HCEC 1CT (cell line): ENCODE results near the gene ANK2.

Experiments used
- DNase-seq: peaks from one replicate; pipeline ENCODE4 v3.0.0-alpha.2; 2017

ANK2 gene

GRCh38 chr4:113355550-113356371 lies 306.3 kb downstream of the ANK2 start:
- peak; percentile 55 for DNase-seq

- no peak for DNase-seq
These were observed 307.0 kb downstream of the ANK2 start for GRCh38 chr4:113356453-113356852.

GRCh38 chr4:113358784-113359183 lies 309.3 kb downstream of the ANK2 start:
- no peak for DNase-seq

GRCh38 chr4:113365377-113365776 lies 315.9 kb downstream of the ANK2 start:
- no peak for DNase-seq

- peak; percentile 88 for DNase-seq
These were observed 318.6 kb downstream of the ANK2 start for GRCh38 chr4:113368056-113368455.

- DNase-seq: no peak
These were observed 321.7 kb downstream of the ANK2 start for GRCh38 chr4:113371111-113371510.

- DNase-seq: no peak
These were observed 326.7 kb downstream of the ANK2 start for GRCh38 chr4:113375964-113376666.

- DNase-seq: no peak
These were observed 329.4 kb downstream of the ANK2 start for GRCh38 chr4:113378836-113379235.

GRCh38 chr4:113382704-113383103 lies 333.3 kb downstream of the ANK2 start:
- no peak for DNase-seq

GRCh38 chr4:113383111-113383785 lies 333.8 kb downstream of the ANK2 start:
- DNase-seq: peak; percentile 61

- DNase-seq: peak; percentile 54
These were observed 335.1 kb downstream of the ANK2 start for GRCh38 chr4:113384600-113384999.

GRCh38 chr4:113385281-113385899 lies 335.9 kb downstream of the ANK2 start:
- no peak for DNase-seq

- no peak for DNase-seq
These were observed 339.7 kb downstream of the ANK2 start for GRCh38 chr4:113389160-113389559.

- no peak for DNase-seq
These were observed 341.4 kb downstream of the ANK2 start for GRCh38 chr4:113390850-113391249.

- DNase-seq: no peak
These were observed 344.8 kb downstream of the ANK2 start for GRCh38 chr4:113394108-113394729.

GRCh38 chr4:113394730-113395530 lies 345.5 kb downstream of the ANK2 start:
- DNase-seq: peak; percentile 57

GRCh38 chr4:113397114-113397701 lies 347.8 kb downstream of the ANK2 start:
- DNase-seq: no peak

- no peak for DNase-seq
These were observed 349.1 kb downstream of the ANK2 start for GRCh38 chr4:113398441-113399143.

GRCh38 chr4:113404167-113404571 lies 354.7 kb downstream of the ANK2 start:
- no peak for DNase-seq

- no peak for DNase-seq
These were observed 355.4 kb downstream of the ANK2 start for GRCh38 chr4:113404841-113405240.
